Measurements from ENCODE around the gene CPSF7.

The CPSF7 gene

GRCh38 chr11:61425367-61426131 is 4.2 kb downstream of the CPSF7 start:
- H3K36me3 ChIP-seq (ENCODE audit: insufficient read depth, low read length) = peaks cover 77% of the 10 kb centered on the region
- H3K4me1 ChIP-seq (ENCODE audit: insufficient read depth, low read length) = peaks cover 11% of the 10 kb centered on the region
- H2AFZ ChIP-seq (ENCODE audit: low read depth, low read length) = no peak overlapping the region
- no peaks in the 10 kb centered on the region for H3K9me3 ChIP-seq (ENCODE audit: low read length)
- H3K27me3 ChIP-seq (ENCODE audit: insufficient read depth, low read length) = no peaks in the 10 kb centered on the region
- H3K4me3 ChIP-seq (ENCODE audit: low read length) = no peak overlapping the region

GRCh38 chr11:61422226-61422625 is 7.5 kb downstream of the CPSF7 start:
- Histone ChIP-seq H3K4me3 (ENCODE audit: low read length) (no peak overlapping the region), H3K9me3 (ENCODE audit: low read length) (no peaks in the 10 kb centered on the region), H3K27me3 (ENCODE audit: insufficient read depth, low read length) (no peaks in the 10 kb centered on the region), H3K36me3 (ENCODE audit: insufficient read depth, low read length) (peaks cover 90% of the 10 kb centered on the region), H3K4me1 (ENCODE audit: insufficient read depth, low read length) (no peaks in the 10 kb centered on the region), H2AFZ (ENCODE audit: low read depth, low read length) (no peak overlapping the region)

GRCh38 chr11:61418136-61418535 is 11.6 kb downstream of the CPSF7 start:
- peaks cover 93% of the 10 kb centered on the region for H3K36me3 ChIP-seq (ENCODE audit: insufficient read depth, low read length)

DNA sequence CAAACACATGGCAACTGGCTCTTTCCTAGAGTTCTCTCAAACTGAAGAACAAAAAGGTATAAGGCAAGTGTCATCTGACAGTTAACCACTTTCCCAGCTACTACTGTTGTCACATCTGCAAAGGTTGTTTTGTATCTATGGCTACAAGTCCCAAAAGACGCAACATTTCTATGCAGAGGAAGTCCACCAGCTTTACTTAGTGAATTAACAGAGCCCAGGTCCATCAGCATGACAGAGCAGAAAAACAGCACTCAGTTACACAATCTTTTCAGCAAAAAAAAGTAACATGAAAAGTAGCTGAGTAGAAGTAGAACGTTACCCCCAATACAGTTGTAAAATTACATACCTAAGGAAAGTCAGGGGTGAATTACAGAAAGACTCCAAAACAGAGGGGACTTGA is 12.1 kb downstream of the CPSF7 start:
- no peak overlapping the region for H3K4me3 ChIP-seq (ENCODE audit: low read length)
- no peaks in the 10 kb centered on the region for H3K9me3 ChIP-seq (ENCODE audit: low read length)
- no peak overlapping the region for H2AFZ ChIP-seq (ENCODE audit: low read depth, low read length)
- H3K27me3 ChIP-seq (ENCODE audit: insufficient read depth, low read length) = no peaks in the 10 kb centered on the region
- peaks cover 96% of the 10 kb centered on the region for H3K36me3 ChIP-seq (ENCODE audit: insufficient read depth, low read length)
- no peaks in the 10 kb centered on the region for H3K4me1 ChIP-seq (ENCODE audit: insufficient read depth, low read length)

More at GRCh38 chr11:61418136-61418535, 11.6 kb downstream of the CPSF7 start:
- Histone ChIP-seq H3K4me1 (ENCODE audit: insufficient read depth, low read length) (no peaks in the 10 kb centered on the region), H3K27me3 (ENCODE audit: insufficient read depth, low read length) (no peaks in the 10 kb centered on the region), H2AFZ (ENCODE audit: low read depth, low read length) (no peak overlapping the region), H3K4me3 (ENCODE audit: low read length) (no peak overlapping the region), H3K9me3 (ENCODE audit: low read length) (no peaks in the 10 kb centered on the region)

DNA sequence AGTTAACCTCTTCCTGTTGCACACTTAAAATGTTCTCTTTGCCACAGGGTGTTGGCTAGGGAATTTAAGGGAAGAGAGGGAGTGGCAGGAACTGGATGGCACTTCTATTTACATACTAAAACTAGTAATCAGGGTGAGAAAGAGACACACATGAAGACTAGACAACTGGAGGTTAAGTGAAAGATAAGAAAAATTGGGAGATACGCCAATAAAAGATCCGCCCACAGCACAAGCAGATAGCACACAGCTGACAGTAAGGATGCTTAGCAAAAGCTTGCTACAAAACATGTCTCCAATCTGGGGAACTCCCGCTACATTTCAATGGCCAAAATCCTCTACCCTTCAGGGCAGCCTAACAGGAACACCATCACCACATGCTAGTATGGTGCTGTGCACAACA is 12.8 kb downstream of the CPSF7 start:
- Histone ChIP-seq H2AFZ (ENCODE audit: low read depth, low read length) (no peak overlapping the region), H3K9me3 (ENCODE audit: low read length) (no peaks in the 10 kb centered on the region), H3K27me3 (ENCODE audit: insufficient read depth, low read length) (no peaks in the 10 kb centered on the region), H3K4me1 (ENCODE audit: insufficient read depth, low read length) (no peaks in the 10 kb centered on the region), H3K36me3 (ENCODE audit: insufficient read depth, low read length) (peaks cover 93% of the 10 kb centered on the region), H3K4me3 (ENCODE audit: low read length) (no peak overlapping the region)

- H2AFZ ChIP-seq (ENCODE audit: low read depth, low read length) = no peak overlapping the region
- no peaks in the 10 kb centered on the region for H3K27me3 ChIP-seq (ENCODE audit: insufficient read depth, low read length)
- H3K4me1 ChIP-seq (ENCODE audit: insufficient read depth, low read length) = no peaks in the 10 kb centered on the region
- H3K4me3 ChIP-seq (ENCODE audit: low read length) = no peak overlapping the region
- H3K9me3 ChIP-seq (ENCODE audit: low read length) = no peaks in the 10 kb centered on the region
- H3K36me3 ChIP-seq (ENCODE audit: insufficient read depth, low read length) = peaks cover 93% of the 10 kb centered on the region
Observed at GRCh38 chr11:61415381-61415780, 14.4 kb downstream of the CPSF7 start.

DNA sequence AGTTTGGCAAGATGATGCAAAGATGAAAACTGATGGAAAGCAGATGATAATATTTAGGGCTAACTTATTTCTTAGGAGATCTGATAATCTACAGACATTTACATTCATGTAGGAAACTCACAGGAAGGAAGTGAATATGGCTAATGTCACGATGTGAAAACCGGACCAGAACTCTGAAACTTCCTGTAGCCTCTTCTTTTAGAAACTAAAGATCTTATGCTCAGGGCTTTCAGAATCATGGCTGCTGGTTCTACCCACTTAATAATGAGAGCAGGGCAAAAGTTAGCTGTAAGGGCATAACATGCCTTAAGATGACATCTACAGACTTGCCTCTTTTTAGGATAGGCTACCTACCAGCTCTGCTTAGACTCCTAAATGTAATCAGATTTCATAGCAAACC is 15.2 kb downstream of the CPSF7 start:
- Histone ChIP-seq H2AFZ (ENCODE audit: low read depth, low read length) (no peak overlapping the region), H3K4me1 (ENCODE audit: insufficient read depth, low read length) (no peaks in the 10 kb centered on the region), H3K4me3 (ENCODE audit: low read length) (no peak overlapping the region), H3K9me3 (ENCODE audit: low read length) (no peaks in the 10 kb centered on the region), H3K36me3 (ENCODE audit: insufficient read depth, low read length) (peaks cover 93% of the 10 kb centered on the region), H3K27me3 (ENCODE audit: insufficient read depth, low read length) (no peaks in the 10 kb centered on the region)

DNA sequence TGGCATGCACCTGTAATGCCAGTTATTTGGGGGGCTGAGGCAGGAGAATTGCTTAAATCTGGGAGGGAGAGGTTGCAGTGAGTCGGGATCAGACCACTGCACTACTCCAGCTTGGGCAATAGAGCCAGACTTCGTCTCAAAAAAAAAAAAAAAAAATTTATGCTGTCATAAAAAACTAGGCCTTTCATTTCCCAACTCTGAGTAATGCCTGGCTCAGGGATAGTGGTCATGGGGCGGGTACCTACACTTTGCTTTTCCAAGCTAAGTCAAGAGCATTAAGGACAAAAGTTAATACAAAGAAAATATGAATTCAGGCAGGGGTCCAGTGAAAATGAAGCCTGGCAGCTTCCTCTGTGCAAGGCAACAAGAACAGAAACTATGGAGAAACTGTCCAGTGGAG is 16.3 kb downstream of the CPSF7 start:
- Histone ChIP-seq H3K9me3 (ENCODE audit: low read length) (no peaks in the 10 kb centered on the region), H3K27me3 (ENCODE audit: insufficient read depth, low read length) (no peaks in the 10 kb centered on the region), H3K36me3 (ENCODE audit: insufficient read depth, low read length) (peaks cover 92% of the 10 kb centered on the region), H3K4me3 (ENCODE audit: low read length) (no peak overlapping the region), H2AFZ (ENCODE audit: low read depth, low read length) (no peak overlapping the region), H3K4me1 (ENCODE audit: insufficient read depth, low read length) (no peaks in the 10 kb centered on the region)

DNA sequence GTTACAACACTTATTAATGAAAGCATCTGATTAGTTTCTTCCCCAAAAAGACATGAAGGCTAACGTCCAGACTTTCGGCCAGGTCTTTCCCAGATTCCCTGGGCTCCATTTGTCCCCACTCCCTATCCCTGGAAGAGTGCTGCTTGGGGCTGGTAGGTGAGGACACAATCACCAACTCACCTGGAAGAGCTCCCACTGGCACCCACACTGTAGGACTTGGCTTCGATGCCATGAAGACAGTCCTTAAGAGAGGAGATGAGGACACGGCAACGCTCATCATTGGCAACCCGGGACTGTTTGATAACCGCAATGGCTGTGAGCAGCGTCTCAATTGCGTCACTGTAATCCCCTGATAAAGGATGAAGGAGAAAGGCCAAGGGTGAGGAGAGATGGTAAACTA is 18.2 kb downstream of the CPSF7 start:
- H3K9me3 ChIP-seq (ENCODE audit: low read length) = no peaks in the 10 kb centered on the region
- no peaks in the 10 kb centered on the region for H3K27me3 ChIP-seq (ENCODE audit: insufficient read depth, low read length)
- H3K36me3 ChIP-seq (ENCODE audit: insufficient read depth, low read length) = peaks cover 90% of the 10 kb centered on the region
- no peak overlapping the region for H2AFZ ChIP-seq (ENCODE audit: low read depth, low read length)
- no peak overlapping the region for H3K4me3 ChIP-seq (ENCODE audit: low read length)
- H3K4me1 ChIP-seq (ENCODE audit: insufficient read depth, low read length) = no peaks in the 10 kb centered on the region

DNA sequence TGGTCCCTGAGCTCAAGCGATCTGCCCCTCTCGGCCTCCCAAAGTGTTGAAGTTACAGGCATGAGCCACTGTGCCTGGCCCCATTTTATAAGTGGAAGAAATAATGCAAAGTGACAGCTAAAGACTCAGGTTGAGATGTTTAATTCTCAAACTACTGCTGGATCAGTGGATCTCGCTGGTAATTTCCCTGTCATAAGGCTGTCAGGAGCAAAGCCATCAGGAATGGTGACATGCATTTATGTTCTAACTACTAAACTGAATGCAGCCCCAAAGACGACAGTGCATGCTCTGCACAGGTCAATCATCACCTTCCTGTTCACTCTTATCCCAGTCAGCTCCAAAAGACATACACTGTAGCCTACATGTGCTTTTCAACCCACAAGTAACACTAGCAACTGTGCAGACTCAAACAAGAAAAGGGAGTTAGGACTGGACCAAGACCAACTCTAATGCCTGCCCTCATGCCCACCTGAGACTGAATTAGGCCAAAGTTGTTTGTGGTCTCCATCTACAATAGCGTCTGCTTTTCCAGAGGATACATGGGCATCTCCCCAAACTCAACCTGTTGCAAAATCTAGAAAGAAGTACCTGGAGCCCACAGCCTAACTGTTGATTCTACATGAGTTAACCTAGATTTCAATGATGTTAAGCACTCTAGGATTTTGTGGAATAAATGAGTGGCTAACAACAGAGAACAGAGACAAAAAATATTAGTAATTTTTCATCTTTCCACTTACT is 22.6 kb downstream of the CPSF7 start:
- Histone ChIP-seq H3K9me3 (ENCODE audit: low read length) (no peaks in the 10 kb centered on the region), H3K4me3 (ENCODE audit: low read length) (no peak overlapping the region), H3K27me3 (ENCODE audit: insufficient read depth, low read length) (no peaks in the 10 kb centered on the region), H3K36me3 (ENCODE audit: insufficient read depth, low read length) (peaks cover 89% of the 10 kb centered on the region), H2AFZ (ENCODE audit: low read depth, low read length) (no peak overlapping the region), H3K4me1 (ENCODE audit: insufficient read depth, low read length) (no peaks in the 10 kb centered on the region)

- Histone ChIP-seq H2AFZ (ENCODE audit: low read depth, low read length) (no peak overlapping the region), H3K36me3 (ENCODE audit: insufficient read depth, low read length) (peaks cover 86% of the 10 kb centered on the region), H3K4me1 (ENCODE audit: insufficient read depth, low read length) (no peaks in the 10 kb centered on the region), H3K4me3 (ENCODE audit: low read length) (no peak overlapping the region), H3K9me3 (ENCODE audit: low read length) (no peaks in the 10 kb centered on the region), H3K27me3 (ENCODE audit: insufficient read depth, low read length) (no peaks in the 10 kb centered on the region)
Observed at GRCh38 chr11:61406067-61406466, 23.7 kb downstream of the CPSF7 start.

- no peaks in the 10 kb centered on the region for H3K4me1 ChIP-seq (ENCODE audit: insufficient read depth, low read length)
- no peaks in the 10 kb centered on the region for H3K9me3 ChIP-seq (ENCODE audit: low read length)
- no peak overlapping the region for H3K4me3 ChIP-seq (ENCODE audit: low read length)
- no peaks in the 10 kb centered on the region for H3K27me3 ChIP-seq (ENCODE audit: insufficient read depth, low read length)
- no peak overlapping the region for H2AFZ ChIP-seq (ENCODE audit: low read depth, low read length)
- peaks cover 76% of the 10 kb centered on the region for H3K36me3 ChIP-seq (ENCODE audit: insufficient read depth, low read length)
Observed at GRCh38 chr11:61404641-61405040, 25.1 kb downstream of the CPSF7 start.

DNA sequence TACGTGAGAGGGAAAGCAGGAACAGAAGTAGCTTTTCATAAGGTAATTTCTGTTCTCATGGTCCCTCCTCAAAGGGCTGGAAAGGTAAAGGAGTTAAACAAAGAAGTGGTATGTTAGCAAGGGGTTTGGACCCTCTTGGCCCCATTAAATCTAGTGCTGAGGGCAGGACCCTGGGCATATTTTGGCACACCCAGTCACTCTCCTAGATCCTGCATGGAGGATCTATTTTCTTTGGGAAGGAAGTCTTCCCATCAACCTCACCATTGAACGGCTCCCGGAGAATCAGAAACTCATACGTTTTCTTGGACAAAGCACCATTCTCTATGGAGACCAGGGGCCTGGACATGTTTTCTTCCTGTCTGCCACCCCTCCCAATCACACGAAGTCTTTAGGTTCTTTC is 25.7 kb downstream of the CPSF7 start:
- Histone ChIP-seq H2AFZ (ENCODE audit: low read depth, low read length) (no peak overlapping the region), H3K36me3 (ENCODE audit: insufficient read depth, low read length) (peaks cover 73% of the 10 kb centered on the region), H3K27me3 (ENCODE audit: insufficient read depth, low read length) (no peaks in the 10 kb centered on the region), H3K4me1 (ENCODE audit: insufficient read depth, low read length) (no peaks in the 10 kb centered on the region), H3K4me3 (ENCODE audit: low read length) (no peak overlapping the region), H3K9me3 (ENCODE audit: low read length) (no peaks in the 10 kb centered on the region)

Measured in neuron (in vitro differentiated cells).